Heart left ventricle (tissue), 16 donors: ENCODE measurements around the gene TYROBP. TPM values are rescaled to one million over a fixed set of nuclear protein-coding genes. Genes with fewer than 3 reads are reported as not detected.

ENCODE experiments used
- ATAC-seq, 4 donors: fragments of 200-7000 bp; cut with Tn5 transposase; one replicate each; pipeline ENCODE4 v1.9.1; 2020 to 2022; ENCODE audit warnings: moderate library complexity in 4 of 4, mild to moderate bottlenecking in 3 of 4, moderate number of reproducible peaks in 1 of 4
- DNase-seq, 5 donors: peaks; one replicate each; pipeline ENCODE4 v3.0.0-alpha.2; 2020
- H3K27ac ChIP-seq, 12 donors: fragments of 200-600 bp; sonication (generic) in 4 of 12; one replicate each; pipeline versions ENCODE4 v1.5.0 to v1.8.0; 2016 to 2022; ENCODE audit warnings: mild to moderate bottlenecking in 2 of 12
- H3K27me3 ChIP-seq, 9 donors: fragments of 200-600 bp; sonication (generic) in 2 of 9; one replicate each; pipeline versions ENCODE4 v1.5.1 to v1.8.0; 2016 to 2022; ENCODE audit warnings: mild to moderate bottlenecking in 3 of 9
- H3K36me3 ChIP-seq, 9 donors: fragments of 200-600 bp; sonication (generic) in 2 of 9; one replicate each; pipeline versions ENCODE4 v1.5.0 to v1.8.0; 2018 to 2022; ENCODE audit warnings: mild to moderate bottlenecking in 2 of 9
- H3K4me1 ChIP-seq, 12 donors: fragments of 200-600 bp; sonication (generic) in 4 of 12; one replicate each; pipeline versions ENCODE4 v1.5.0 to v1.8.0; 2016 to 2022; ENCODE audit warnings: mild to moderate bottlenecking in 3 of 12
- H3K4me3 ChIP-seq, 12 donors: fragments of 200-600 bp; sonication (generic) in 4 of 12; one replicate each; pipeline versions ENCODE4 v1.5.0 to v1.8.0; 2017 to 2022; ENCODE audit warnings: mild to moderate bottlenecking in 9 of 12, moderate library complexity in 4 of 12
- H3K9me3 ChIP-seq, 12 donors: fragments of 200-600 bp; sonication (generic) in 4 of 12; one replicate each; pipeline versions ENCODE4 v1.5.0 to v1.8.0; 2016 to 2022; ENCODE audit warnings: mild to moderate bottlenecking in 1 of 12
- POLR2A ChIP-seq, 2 donors: fragments of 450-650 bp; IDR thresholded peaks; one replicate each; pipeline ENCODE4 v1.6.1; 2017; ENCODE audit warnings: antibody characterized with exemption in 2 of 2, mild to moderate bottlenecking in 2 of 2, moderate library complexity in 2 of 2
- WGBS, 4 donors: extraction: QIAGEN DNeasy Blood & Tissue Kit in 2 of 4; methylation state at CpG; one replicate each; pipeline versions ENCODE4 v1.1.5 to v1.1.7; 2013 to 2018; 5-methylcytosine and 5-hydroxymethylcytosine counted together
- intact Hi-C, 10 donors: fragments of 100-400 bp; cut with DNase I; formaldehyde crosslinking; loops; one replicate each; pipeline versions ENCODE4 v1.11.1 to v1.14.2; 2022
- polyA plus RNA-seq, 2 donors: library from polyadenylated mRNA; stranded (reverse); fragments of 200-250 nt; gene quantifications; one replicate each; pipeline ENCODE4 v1.2.3, GENCODE V29; 2013
- total RNA-seq, 9 donors: library from RNA; depleted of rRNA in 2 of 9; stranded (reverse); fragments of >200 nt in 2 of 9; fragmentation: NEBNext Ultra II Directional in 3 of 9; extraction: Animal tissue kit (Norgen Biotek cat#: 25700) in 3 of 9; gene quantifications; one replicate each; pipeline versions ENCODE4 v1.1.0 to v1.2.4, GENCODE V29; 2016 to 2023
- TF ChIP-seq, protein P1 (sequence below), 12 donors: fragments of 200-600 bp; sonication (generic) in 4 of 12; IDR thresholded peaks; one replicate each; pipeline versions ENCODE4 v1.5.0 to v1.8.0; 2018 to 2022; ENCODE audit warnings: antibody characterized with exemption in 12 of 12, mild to moderate bottlenecking in 5 of 12
- donor health status: ischemic (EF 13 %, LVEDD 7.1; RV severe dilation, severe dysfunction).
- donor health status: healthy with polysubstance abuse.
- donor health status: DM: no; HTN: yes; CAD: no.
- donor health status: DM: no; HTN: no; CAD: no.
- donor health status: ischemic (EF 25% LVEDD 6.9; RV normal size, moderate dysfunction).
- donor health status: ischemic (EF 25% LVEDD 5.7; RV mildly dilated, moderate dysfunction).
- donor health status: healthy.
- donor health status: DM: yes; HTN: yes; CAD: no.
- donor health status: ischemic (EF 35%, LVEDD 5.7; RV mildly dilated, moderate dysfunction).
- donor health status: nonischemic (EF 11% LVEDD 7.7; RV severe dilation, severe dysfunction).
- donor health status: DM: yes; HTN: yes; CAD: no.
- donor health status: PGD.
- donor health status: ischemic (EF 29% LVEDD 5.4; RV normal size, mild dysfunction).
- donor health status: nonischemic (EF 23%, LVEDD 6.1; RV moderate dilation, normal function).

The TYROBP gene
- total and polyA plus RNA-seq, 11 donors: 12.6 to 237 (median 19.4) TPM

DNA sequence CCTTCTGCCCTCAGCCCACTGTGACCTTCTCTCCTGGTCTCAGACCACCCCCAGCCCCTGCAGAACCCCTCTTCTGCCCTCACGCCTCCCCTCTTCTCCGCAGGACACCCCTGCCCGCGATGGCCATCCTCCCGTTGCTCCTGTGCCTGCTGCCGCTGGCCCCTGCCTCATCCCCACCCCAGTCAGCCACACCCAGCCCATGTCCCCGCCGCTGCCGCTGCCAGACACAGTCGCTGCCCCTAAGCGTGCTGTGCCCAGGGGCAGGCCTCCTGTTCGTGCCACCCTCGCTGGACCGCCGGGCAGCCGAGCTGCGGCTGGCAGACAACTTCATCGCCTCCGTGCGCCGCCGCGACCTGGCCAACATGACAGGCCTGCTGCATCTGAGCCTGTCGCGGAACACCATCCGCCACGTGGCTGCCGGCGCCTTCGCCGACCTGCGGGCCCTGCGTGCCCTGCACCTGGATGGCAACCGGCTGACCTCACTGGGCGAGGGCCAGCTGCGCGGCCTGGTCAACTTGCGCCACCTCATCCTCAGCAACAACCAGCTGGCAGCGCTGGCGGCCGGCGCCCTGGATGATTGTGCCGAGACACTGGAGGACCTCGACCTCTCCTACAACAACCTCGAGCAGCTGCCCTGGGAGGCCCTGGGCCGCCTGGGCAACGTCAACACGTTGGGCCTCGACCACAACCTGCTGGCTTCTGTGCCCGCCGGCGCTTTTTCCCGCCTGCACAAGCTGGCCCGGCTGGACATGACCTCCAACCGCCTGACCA, 31.4 kb upstream of the TYROBP start:
- ATAC-seq (no peak), DNase-seq (peak in 1 of 5 donors; percentile 12)
- peaks cover 0 to 26% (median 21%) of the 10 kb centered on the region in 12 donors for H3K4me1 ChIP-seq
- H3K4me3 ChIP-seq: no peak overlapping the region
- peaks cover 0 to 35% (median 11%) of the 10 kb centered on the region in 9 donors for H3K36me3 ChIP-seq
- H3K27me3 ChIP-seq: peaks cover 0 to 2% (median 0%) of the 10 kb centered on the region in 9 donors
- intact Hi-C loops: loop anchor here in 6 of 10 donors (5.0 to 10.0 kb wide), 5 partner anchors 165 to 247 kb away; partner anchors contain the start of genes IGFLR1 (in 2 of the 6), KMT2B (in 2 of the 6), LIN37 (in 2 of the 6) and PSENEN (in 2 of the 6)
- H3K27ac ChIP-seq: no peak overlapping the region
- WGBS, 4 donors: 92 to 95% (median 94%) methylated on average over 21 to 55 of the region's 55 CpGs
- H3K9me3 ChIP-seq: no peaks in the 10 kb centered on the region
- TF ChIP-seq, protein P1, sequence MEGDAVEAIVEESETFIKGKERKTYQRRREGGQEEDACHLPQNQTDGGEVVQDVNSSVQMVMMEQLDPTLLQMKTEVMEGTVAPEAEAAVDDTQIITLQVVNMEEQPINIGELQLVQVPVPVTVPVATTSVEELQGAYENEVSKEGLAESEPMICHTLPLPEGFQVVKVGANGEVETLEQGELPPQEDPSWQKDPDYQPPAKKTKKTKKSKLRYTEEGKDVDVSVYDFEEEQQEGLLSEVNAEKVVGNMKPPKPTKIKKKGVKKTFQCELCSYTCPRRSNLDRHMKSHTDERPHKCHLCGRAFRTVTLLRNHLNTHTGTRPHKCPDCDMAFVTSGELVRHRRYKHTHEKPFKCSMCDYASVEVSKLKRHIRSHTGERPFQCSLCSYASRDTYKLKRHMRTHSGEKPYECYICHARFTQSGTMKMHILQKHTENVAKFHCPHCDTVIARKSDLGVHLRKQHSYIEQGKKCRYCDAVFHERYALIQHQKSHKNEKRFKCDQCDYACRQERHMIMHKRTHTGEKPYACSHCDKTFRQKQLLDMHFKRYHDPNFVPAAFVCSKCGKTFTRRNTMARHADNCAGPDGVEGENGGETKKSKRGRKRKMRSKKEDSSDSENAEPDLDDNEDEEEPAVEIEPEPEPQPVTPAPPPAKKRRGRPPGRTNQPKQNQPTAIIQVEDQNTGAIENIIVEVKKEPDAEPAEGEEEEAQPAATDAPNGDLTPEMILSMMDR (IDR thresholded peaks at IDR 0.05): no peak
- no peak for TF ChIP-seq POLR2A (IDR thresholded peaks at IDR 0.05)

GRCh38 chr19:35938282-35939224, 30.5 kb upstream of the TYROBP start:
- intact Hi-C loops: loop anchor here in 6 of 10 donors (5.0 to 10.0 kb wide), 5 partner anchors 164 to 246 kb away; partner anchors contain the start of genes IGFLR1 (in 2 of the 6), KMT2B (in 2 of the 6), LIN37 (in 2 of the 6) and PSENEN (in 2 of the 6)
- H3K4me3 ChIP-seq: peak overlapping the region in 3 of 12 donors; percentile 70 to 80 (median 75)
- DNase-seq: peak in 1 of 5 donors; percentile 4
- WGBS, 4 donors: 78 to 84% (median 82%) methylated on average over 13 of the region's 13 CpGs
- H3K27ac ChIP-seq: no peak overlapping the region
- H3K4me1 ChIP-seq: peaks cover 0 to 26% (median 21%) of the 10 kb centered on the region in 12 donors
- peaks cover 0 to 2% (median 0%) of the 10 kb centered on the region in 9 donors for H3K27me3 ChIP-seq
- H3K36me3 ChIP-seq: peaks cover 0 to 33% (median 8%) of the 10 kb centered on the region in 9 donors
- TF ChIP-seq, protein P1 (IDR thresholded peaks at IDR 0.05): no peak
- no peak for TF ChIP-seq POLR2A (IDR thresholded peaks at IDR 0.05)
- no peaks in the 10 kb centered on the region for H3K9me3 ChIP-seq
- ATAC-seq: no peak

GRCh38 chr19:35937345-35938281, 29.5 kb upstream of the TYROBP start:
- ATAC-seq (peak in 2 of 4 donors; percentile 6 to 25), DNase-seq (peak in 2 of 5 donors; percentile 18 to 24)
- Histone ChIP-seq H3K9me3 (no peaks in the 10 kb centered on the region), H3K4me3 (peak overlapping the region in 11 of 12 donors; percentile 55 to 82 (median 70)), H3K36me3 (peaks cover 0 to 30% (median 8%) of the 10 kb centered on the region in 9 donors), H3K27me3 (peaks cover 0 to 2% (median 0%) of the 10 kb centered on the region in 9 donors), H3K27ac (peak overlapping the region in 5 of 12 donors; percentile 60 to 90 (median 69)), H3K4me1 (peaks cover 0 to 26% (median 21%) of the 10 kb centered on the region in 12 donors)
- intact Hi-C loops: loop anchor here in 6 of 10 donors (5.0 to 10.0 kb wide), 5 partner anchors 163 to 245 kb away; partner anchors contain the start of genes IGFLR1 (in 2 of the 6), KMT2B (in 2 of the 6), LIN37 (in 2 of the 6) and PSENEN (in 2 of the 6)
- TF ChIP-seq POLR2A (IDR thresholded peaks at IDR 0.05): no peak
- TF ChIP-seq, protein P1 (IDR thresholded peaks at IDR 0.05): no peak
- WGBS, 4 donors: 35 to 56% (median 42%) methylated on average over 14 of the region's 14 CpGs
